ENCODE data around the gene SLC25A47.
"Not testable (repeated sequence)": the region's sequence is repeated elsewhere in the genome, so short reads cannot be mapped to it uniquely, and the experiment has no call there.

The SLC25A47 gene

DNA sequence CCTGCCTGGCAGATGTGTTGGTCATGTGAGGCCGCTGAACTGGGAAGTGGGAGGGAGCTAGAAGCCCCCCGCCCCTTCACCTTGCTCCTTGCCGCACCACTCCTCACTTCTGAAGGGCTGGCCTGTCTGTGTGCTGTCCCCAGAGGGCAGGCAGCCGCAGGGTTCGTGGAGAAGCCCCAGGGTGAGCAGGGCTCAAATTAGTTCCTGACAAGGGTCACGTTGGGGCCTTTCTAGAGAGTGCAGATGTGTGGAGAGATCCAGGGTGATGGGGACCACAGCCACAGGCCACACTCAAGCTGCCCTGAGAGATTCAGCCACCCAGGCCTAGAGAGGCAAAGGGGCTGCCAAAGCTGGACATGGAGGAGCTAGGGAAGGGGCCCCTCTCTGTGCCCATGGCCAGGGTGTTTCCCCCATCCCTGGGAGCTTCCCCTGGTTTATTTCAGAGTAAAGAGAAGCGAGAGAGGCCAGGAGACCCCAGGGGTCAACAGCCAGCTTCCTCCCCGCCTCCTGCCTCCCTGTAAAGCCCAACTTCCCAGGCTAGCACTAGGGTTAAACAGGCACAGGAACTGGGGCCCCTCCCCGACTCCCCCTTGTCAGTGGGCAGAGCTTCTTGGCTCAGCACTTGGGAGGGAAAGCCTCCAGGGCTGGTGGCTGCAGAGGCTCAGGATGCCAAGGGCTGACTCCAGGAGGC is 33.1 kb upstream of the SLC25A47 start:
- in situ Hi-C loops (cut with MboI; ENCODE audit: low sequenced_read_pairs) = no loop called here

DNA sequence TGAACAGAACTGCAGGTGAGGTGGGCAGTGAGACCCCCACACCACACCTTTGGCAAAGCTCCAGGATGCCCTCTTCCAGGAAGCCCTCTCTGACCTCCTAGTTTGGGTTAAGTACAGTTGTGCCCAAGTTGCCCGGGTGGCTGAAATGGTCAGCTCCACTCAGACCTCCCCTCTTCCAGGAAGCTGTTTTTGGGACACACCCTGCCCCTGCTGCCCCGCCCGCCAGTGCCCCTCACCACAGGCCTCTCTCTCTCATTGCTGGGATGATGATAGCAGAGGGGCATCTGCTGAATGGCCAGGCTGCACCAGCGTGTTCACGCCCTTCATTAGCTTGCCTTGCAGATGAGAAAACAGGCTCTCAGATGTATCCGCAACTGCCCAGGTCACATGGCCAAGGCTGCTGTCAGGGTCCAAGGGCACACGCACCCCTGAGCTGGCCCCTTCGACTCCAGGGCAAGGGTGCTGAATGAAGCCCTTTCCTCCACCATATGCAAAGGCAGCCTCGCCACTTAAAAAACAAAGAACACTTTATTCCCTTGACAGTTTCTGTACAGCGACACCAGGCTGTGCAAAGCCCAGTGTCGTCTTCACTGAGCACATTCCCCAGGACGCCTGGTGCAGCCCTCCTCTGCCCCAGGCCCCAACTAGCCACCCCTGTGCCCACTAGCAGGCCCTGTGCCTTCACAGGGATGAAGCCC is 32.4 kb upstream of the SLC25A47 start:
- in situ Hi-C loops (cut with MboI; ENCODE audit: low sequenced_read_pairs) = no loop called here

DNA sequence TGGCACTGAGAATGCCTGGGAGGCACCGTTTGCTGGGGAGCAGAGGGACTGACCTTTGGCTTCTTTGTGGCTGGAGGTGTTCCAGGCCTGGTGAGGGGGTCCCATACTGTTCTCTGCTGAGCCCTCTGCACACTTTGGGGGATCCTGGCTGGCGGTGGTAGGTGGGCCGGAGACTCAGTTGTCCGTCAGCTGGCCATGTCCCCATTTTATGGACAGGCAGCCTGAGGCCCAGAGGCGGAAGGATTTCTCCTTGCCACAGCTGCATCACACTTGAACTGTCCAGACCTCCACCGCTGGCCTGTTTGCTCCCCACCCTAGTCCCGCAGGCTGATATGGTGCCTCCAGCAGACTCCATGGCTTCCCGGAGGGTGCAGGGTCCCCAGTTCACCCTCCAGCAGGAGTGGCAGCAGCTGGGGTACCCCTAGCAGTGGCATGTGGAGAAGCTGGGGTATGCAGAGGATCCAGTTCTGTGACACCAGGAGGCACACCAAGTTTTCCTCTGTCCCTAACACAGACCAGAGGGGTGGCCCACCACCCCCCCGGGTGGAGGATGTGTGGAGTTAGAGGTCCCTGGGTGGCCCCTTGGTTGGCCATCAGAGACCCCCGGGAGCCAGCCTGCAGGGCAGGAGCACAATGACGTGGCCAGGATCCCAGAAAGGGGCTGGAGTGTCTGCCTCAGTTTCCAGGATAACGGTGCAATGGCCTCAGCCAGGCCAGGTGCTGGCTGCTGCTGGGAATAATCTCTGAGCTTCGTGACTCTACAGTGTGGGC is 31.6 kb upstream of the SLC25A47 start:
- in situ Hi-C loops (cut with MboI; ENCODE audit: low sequenced_read_pairs) = no loop called here

DNA sequence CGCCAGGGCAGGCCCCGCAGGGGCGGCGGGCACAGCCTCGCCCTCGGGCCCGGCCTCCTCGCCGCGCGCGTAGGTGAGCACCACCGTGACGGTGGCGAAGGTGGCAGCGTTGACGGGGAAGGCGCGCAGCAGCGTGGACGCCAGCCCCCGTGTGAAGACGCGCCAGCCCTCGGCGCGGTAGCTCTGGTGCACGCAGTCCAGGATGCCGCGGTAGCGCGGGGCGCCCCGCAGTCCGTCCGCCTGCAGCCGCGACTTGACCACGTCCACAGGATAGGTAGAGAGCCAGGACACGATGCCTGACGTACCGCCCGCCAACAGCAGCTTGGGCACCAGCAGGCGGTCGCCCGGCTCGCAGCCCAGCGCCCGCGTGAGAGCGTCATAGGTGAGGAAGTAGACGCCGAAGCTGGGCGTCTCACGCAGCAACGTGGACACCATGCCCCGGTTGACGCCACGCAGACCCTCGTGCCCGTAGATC is 30.8 kb upstream of the SLC25A47 start:
- in situ Hi-C loops (cut with MboI; ENCODE audit: low sequenced_read_pairs) = no loop called here

DNA sequence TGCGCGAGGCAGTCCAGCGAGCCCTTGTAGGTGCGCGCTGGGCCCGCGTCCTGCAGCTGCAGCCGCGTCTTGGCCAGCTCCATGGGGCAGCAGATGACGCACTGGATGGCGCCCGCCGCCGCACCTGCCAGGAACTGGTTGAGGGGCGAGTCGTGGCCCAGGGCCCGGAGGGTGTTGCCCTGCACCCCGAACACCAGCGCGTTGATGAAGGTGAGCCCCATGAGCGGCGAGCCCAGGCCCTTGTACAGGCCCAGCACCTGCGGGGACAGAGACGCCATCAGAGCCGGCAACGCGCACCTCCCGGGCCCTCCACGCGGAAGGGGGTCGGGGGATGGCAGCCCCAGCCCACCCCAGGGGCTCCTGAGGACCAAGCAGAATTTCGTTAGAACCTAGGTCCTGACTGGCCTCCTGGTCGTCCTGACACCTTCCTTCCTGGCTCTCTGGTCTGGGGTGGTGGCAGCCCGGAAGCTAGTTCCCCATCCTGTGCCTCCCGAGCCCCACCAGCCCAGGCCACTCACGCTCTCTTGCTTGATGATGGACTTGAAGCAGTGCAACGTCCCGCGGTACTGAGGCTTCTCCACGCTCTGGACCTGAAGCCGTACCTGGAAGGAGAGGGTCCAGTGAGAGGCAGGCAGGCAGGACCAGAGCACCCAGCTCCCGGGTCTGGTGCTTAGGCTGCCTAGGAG is 30.2 kb upstream of the SLC25A47 start:
- in situ Hi-C loops (cut with MboI; ENCODE audit: low sequenced_read_pairs) = no loop called here

DNA sequence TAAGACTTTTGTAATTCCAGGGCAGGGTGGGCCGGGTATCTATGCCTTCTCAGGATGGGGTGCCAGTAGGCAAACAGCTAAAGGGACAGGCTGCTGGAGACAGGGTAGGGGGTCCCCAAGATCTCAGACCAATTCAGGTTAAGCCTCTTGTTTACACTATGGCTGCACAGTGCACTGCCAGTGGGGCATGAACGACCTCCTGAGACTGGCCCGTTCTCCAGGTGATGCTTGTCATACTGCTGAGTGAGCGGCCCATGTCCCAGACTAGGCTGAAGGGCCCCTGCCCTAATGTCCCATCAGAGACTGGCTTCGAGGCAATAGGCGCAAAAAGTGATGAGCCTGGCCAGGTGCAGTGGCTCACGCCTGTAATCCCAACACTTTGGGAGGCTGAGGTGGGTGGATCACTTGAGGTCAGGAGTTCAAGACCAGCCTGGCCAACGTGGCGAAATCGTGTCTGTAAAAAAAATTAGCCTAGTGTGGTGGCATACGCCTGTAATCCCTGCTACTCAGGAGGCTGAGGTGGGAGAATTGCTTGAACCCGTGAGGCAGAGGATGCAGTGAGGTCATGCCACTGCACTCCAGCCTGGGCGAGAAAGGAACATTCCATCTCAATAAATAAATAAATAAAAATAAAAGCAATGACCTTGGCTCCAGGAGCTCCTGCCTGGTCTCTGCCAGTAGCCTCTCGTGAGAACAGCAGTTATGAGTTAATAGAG is 29.5 kb upstream of the SLC25A47 start:
- in situ Hi-C loops (cut with MboI; ENCODE audit: low sequenced_read_pairs) = no loop called here

DNA sequence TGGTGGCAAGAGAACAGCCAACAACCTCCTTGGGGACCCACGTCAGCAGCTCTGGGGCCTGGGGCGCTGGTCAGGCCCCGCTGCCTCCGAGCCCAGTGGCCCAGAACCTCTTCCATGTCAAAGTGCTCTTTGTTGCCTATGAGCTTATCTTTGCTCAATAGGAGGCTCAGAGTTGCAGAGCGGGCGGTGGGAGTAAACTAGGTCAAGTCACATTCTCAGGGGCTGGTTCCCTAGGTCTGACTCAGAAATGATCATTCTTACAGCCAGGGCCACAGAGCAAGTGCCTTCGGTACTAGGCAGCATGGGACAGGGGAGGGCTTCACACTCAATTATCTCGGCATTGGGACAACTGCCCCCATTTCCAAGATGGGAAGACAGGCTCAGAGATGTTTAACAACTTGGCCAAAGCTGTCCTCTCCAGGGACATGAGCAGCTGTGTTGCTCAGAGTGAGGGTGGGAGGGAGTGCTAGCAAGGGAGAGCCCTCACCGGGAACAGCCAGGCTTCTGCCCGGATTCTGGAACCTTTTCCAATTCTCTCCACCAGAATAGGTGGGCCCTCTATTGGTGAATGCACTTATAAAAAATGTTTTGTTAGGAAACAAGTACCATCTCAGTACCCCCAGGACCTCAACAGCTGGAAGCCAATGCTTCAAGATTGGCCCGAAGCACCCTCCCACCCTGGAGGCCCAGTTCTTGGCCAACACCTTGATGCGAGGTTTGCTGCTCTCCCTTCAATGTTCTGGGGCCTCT is 28.8 kb upstream of the SLC25A47 start:
- in situ Hi-C loops (cut with MboI; ENCODE audit: low sequenced_read_pairs) = no loop called here

DNA sequence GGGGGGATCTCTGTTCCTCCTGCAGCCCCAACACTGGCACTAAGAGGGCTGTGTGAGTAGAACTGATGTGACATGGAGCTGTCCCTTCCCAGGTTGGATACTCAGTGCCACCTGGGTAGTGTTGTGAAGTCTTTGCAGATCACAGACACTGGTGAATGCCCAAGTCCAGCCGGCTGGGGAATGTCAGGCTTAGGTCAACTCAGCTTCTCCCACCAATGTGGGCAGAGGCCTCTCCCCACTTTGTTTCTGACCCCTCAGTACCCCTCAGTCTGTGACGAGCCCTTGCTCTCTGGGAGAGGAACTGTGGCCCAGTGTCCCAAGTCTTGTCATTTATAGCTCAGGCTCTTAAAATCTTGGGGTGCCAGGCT is 28.2 kb upstream of the SLC25A47 start:
- in situ Hi-C loops (cut with MboI; ENCODE audit: low sequenced_read_pairs) = no loop called here

DNA sequence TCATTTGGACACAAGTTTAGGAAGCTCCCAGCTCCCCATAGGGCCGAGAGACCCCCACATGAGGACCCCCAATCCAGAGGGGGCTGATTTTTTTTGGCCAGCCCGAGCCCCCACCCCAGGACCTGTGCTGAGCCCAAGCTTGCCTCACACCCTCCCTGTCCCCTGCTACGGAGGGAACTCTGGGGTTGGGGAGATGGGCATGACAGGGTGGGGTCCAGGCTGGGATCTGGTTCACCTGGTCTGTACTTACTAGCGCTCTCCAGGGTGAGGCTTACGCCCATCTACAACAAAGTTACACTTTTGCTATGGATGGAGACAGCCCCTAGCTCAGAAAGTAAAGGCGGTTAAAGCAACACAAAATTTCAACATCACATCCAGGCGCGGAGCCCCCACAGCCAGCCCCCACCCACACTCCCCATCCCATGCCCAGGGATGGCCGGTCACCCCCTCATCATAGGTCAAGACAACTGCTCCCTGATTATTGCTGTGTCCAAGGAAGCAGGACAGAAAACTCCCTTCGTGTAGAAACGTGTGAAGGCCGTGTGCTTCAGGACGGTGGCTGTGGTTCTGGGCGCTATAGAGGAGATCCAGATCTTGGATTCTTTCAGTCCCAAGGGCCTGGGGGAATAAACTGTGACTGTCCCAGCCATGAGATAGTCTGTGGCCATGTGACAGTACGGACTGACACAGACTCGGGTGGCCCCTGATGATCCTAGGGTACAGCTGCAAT is 27.6 kb upstream of the SLC25A47 start:
- in situ Hi-C loops (cut with MboI; ENCODE audit: low sequenced_read_pairs) = no loop called here

DNA sequence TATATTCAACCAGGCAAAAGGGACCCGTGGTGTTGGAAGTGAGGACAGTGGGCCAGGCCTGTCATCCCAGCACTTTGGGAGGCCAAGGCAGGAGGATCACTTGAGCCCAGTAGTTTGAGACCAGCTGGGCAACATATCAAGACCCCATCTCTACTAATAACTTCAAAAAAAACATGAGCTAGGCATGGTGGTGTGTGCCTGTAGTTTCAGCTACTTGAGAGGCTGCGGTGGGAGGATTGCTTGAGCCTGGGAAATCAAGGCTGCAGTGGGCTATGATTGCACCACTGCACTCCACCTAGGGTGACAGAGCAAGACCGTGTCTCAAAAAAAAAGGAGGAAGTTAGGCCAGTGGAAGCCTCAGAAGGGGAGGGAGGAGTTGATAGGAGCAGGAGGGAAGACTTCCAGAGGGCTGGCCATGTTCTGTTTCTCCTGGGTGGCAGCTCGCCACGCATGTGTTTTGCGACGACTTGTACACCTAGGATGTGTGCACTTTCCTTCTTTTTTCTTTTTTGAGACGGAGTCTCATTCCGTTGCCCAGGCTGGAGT is 27.0 kb upstream of the SLC25A47 start:
- in situ Hi-C loops (cut with MboI; ENCODE audit: low sequenced_read_pairs) = no loop called here

DNA sequence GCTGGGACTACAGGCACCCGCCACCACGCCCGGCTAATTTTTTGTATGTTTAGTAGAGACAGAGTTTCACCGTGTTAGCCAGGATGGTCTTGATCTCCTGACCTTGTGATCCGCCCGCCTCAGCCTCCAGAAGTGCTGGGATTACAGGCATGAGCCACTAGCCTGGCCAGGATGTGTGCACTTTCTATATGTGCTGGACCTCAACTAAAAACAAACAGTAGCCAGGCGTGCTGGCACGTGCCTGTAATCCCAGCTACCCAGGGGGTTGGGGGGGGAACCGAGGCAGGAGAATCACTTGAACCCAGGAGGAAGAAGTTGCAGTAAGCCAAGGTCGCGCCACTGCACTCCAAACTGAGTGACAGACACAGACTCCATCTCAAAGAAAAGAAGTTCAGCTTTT is 26.4 kb upstream of the SLC25A47 start:
- in situ Hi-C loops (cut with MboI; ENCODE audit: low sequenced_read_pairs) = not testable (repeated sequence)

DNA sequence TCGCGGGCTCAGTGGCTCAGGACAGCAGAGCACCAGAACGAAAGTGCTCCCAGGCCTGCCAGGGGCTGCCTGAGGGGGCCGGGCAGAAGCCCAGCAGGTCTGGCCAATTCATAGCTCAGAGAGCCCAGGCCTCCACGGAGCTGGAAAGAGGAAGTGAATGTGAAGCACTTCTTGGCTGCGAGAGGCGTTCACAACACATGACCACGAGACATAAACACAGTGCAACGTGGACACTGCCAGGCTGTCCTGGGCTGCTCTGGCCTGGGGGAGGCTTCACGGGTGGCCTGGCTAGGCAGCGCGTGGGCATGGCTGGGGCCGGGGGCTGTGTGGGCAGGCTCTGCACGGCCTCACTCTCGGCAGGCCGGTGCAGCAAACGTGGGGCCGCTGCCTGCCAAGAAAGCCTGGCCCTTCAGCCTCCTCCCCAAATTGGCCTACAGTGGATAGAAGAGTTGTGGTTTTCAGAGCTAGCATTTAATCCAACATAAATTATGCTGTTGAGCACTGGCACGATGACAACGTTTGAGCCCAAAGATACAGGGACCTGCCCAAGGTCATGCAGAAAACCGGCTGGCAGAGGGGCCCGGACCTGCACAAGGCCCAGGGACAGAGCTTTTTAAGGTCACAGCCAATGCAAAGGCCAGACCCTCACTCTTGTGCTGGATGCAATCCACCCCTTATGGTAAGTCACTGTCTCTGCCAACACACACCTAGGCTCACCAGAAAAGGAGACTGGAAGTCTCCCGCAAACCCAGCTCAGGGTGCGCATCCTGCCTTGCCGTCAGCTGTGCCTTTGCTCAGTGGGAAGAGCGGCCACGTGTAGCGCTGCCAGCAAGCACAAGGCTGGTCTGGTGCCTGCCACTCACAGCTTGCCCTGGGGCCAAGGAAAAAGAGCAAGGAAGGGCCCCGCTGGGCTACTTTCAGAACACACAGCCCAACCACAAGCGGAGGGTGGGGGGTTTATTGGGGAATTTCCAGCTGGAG is 25.5 kb upstream of the SLC25A47 start:
- in situ Hi-C loops (cut with MboI; ENCODE audit: low sequenced_read_pairs) = no loop called here

DNA sequence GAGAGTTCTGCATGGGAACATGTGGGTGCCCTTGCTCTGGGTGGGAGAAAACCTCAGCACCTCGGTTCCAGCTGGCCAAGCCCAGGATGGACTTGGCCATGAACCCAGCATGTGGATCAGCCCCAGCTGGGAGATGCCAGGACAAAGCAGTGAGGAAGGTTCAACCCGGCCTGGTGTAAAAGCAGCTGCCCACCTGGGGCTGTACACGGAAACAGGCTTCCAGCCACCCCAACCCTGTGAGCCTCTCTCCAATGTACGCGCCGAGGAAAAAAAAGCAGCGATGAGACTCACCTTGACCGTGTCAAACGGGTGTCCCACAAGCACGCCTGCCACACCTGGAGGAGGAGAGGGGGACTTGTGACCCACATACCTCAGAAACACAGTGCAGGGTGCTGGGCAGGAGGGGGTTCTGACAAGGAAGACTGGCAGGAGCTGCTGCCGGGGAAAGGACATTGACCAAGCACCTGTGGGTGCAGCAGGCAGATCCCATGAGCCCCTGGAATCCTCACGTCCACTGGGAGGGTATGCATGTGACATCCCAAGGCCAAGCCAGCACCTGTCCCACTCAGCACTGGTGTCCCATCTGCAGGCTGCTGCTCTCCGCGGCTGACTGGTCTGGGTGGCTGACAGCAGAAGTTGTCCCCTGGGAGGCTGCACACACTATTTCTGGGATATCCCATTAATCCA is 24.4 kb upstream of the SLC25A47 start:
- in situ Hi-C loops (cut with MboI; ENCODE audit: low sequenced_read_pairs) = no loop called here

DNA sequence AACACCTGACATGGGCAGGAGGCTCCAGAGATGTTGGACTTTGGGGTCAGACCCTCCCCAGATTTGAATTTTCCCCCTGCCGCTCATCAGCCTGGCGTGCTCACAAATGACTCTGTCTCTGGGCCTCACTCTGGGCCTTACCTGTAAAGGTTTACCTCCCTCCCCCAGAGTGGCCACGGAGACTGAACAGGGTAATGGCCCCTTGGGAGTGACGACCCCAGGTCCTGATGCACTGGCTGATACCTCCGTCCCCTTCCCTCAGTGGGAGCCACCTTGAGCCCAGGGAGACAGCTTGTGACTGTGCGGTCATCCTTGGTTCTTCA is 23.9 kb upstream of the SLC25A47 start:
- in situ Hi-C loops (cut with MboI; ENCODE audit: low sequenced_read_pairs) = no loop called here

DNA sequence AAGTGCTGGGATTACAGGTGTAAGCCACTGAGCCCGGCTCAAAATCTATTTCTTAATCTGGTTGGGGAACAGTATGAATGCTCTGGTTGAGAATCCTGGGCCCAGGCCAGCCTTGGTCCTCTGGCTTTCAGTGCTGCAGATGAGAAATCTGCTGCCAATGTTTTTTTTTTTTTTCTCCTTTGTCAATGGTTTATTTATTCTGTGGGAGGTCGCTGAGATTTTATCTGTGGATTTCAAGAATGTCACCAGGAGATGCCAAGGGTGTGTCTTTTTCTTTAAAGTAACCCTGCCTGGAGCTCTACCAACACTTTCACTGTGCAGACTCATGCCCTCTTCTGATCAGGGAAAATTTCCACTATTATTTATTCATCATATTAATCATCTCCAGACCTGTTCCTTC is 20.5 kb upstream of the SLC25A47 start:
- in situ Hi-C loops (cut with MboI; ENCODE audit: low sequenced_read_pairs) = no loop called here

DNA sequence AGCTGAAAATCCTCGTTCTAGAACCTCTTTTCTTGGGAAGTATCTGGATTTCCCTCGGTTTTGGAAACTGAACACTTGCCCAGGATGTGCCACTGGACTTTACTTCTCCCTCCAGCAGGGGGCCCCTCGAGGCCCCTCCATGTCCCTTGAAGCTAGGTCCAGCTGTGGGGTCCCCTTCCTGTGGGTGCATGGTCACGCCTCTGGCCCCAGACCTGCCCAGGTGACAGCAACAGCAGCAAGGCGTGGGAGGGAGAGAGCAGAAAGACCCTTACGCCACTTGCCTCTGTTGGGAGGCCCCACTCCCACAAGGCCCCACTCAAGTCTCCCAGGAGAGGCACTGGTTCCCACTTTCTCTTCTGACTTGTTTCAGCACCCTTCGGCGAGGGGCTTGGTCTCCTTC is 20.0 kb upstream of the SLC25A47 start:
- in situ Hi-C loops (cut with MboI; ENCODE audit: low sequenced_read_pairs) = no loop called here

DNA sequence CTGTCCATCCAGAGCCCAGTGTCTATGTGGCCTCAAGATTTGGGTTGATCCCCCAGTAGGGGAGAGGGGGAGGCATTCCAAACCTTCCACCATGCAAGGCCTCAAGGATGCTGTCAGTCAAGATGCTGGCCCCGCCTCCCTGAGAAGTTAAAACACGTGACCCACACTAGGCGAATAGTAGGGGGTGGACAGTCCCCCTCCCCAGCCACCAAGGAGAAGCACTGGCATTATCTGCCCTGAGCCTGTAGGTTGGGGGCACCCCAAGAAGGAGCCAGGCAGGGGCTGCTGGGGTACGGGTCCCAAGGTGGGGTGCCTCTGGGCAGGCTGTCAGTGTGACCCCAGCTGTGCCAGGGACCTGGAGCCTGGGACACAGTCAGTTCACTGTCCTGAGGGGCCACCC is 19.2 kb upstream of the SLC25A47 start:
- in situ Hi-C loops (cut with MboI; ENCODE audit: low sequenced_read_pairs) = no loop called here

All from HL-60/S4 treated with retinoic acid at 250 ng/mL for 4 days and 3 days (cell line).